Panc1 (cell line): ENCODE results near the gene HNRNPF.

Experiments
- SIN3A ChIP-seq: IDR thresholded peaks from 2 replicates; pipeline ENCODE4 v1.6.1; 2012; ENCODE audit warnings: low read depth, mild to moderate bottlenecking, low read length, moderate library complexity, borderline replicate concordance; ENCODE audit not compliant: insufficient read depth
- TF ChIP-seq, protein P1 (sequence below): fragments of 450-650 bp; IDR thresholded peaks from 2 replicates; pipeline ENCODE4 v1.5.1; 2017; ENCODE audit warnings: mild to moderate bottlenecking

GRCh38 chr10:43377424-43377883 is 31.5 kb downstream of the HNRNPF start:
- TF ChIP-seq, protein P1, sequence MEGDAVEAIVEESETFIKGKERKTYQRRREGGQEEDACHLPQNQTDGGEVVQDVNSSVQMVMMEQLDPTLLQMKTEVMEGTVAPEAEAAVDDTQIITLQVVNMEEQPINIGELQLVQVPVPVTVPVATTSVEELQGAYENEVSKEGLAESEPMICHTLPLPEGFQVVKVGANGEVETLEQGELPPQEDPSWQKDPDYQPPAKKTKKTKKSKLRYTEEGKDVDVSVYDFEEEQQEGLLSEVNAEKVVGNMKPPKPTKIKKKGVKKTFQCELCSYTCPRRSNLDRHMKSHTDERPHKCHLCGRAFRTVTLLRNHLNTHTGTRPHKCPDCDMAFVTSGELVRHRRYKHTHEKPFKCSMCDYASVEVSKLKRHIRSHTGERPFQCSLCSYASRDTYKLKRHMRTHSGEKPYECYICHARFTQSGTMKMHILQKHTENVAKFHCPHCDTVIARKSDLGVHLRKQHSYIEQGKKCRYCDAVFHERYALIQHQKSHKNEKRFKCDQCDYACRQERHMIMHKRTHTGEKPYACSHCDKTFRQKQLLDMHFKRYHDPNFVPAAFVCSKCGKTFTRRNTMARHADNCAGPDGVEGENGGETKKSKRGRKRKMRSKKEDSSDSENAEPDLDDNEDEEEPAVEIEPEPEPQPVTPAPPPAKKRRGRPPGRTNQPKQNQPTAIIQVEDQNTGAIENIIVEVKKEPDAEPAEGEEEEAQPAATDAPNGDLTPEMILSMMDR = no peak
- TF ChIP-seq SIN3A = no peak
